Caco-2 (cell line): Measurements from ENCODE around the gene NEDD9. TPM values are rescaled to one million over a fixed set of nuclear protein-coding genes. Genes with fewer than 3 reads are reported as not detected.

Experiments
- BruUV-seq: library from RNA; stranded (reverse); fragments of 400-500 nt; replicated peaks from 2 replicates; lab custom pipeline; 2021; lab: Mats Ljungman, UMichigan
- CTCF ChIA-PET: fragments of 300-600 bp; sonication (Branson Sonifier 250); formaldehyde crosslinking; loops from one replicate; lab custom pipeline; 2022; ENCODE audit warnings: antibody characterized with exemption; lab: Charles Lee
- POLR2A ChIA-PET: fragments of 300-600 bp; sonication (Branson Sonifier 250); formaldehyde crosslinking; loops from one replicate; lab custom pipeline; 2022; ENCODE audit warnings: antibody characterized with exemption; lab: Charles Lee
- DNase-seq, 2 experiments: peaks; one replicate each; pipeline versions ENCODE4 v3.0.0 to v3.0.0-alpha.2; 2020 to 2022
- H3K27me3 ChIP-seq: replicated peaks from 2 replicates; pipeline ENCODE4 v1.6.0; 2011; ENCODE audit warnings: low read length; ENCODE audit not compliant: control insufficient read depth, insufficient read depth
- H3K36me3 ChIP-seq: 2 replicates; pipeline ENCODE4 v1.5.1; 2011; ENCODE audit warnings: low read length; ENCODE audit not compliant: control insufficient read depth, insufficient read depth
- H3K4me1 ChIP-seq: fragments of 250-450 bp; sonication (Bioruptor Pico); 2 replicates; pipeline ENCODE4 v1.5.1; 2020; ENCODE audit warnings: mild to moderate bottlenecking
- H3K4me3 ChIP-seq: 2 replicates; pipeline ENCODE4 v1.5.1; 2011; ENCODE audit warnings: low read depth, mild to moderate bottlenecking, control low read depth, low read length
- H3K9me3 ChIP-seq: fragments of 250-450 bp; sonication (Bioruptor Pico); 2 replicates; pipeline ENCODE4 v1.5.1; 2020; ENCODE audit warnings: mild to moderate bottlenecking, moderate library complexity
- H3K27ac Mint-ChIP-seq: one replicate; pipeline ENCODE4 v1.8.0; 2022; ENCODE audit warnings: mixed read lengths; ENCODE audit not compliant: unreplicated experiment
- H3K27me3 Mint-ChIP-seq: one replicate; pipeline ENCODE4 v1.8.0; 2022; ENCODE audit warnings: mixed read lengths; ENCODE audit not compliant: insufficient read depth, unreplicated experiment
- H3K36me3 Mint-ChIP-seq: one replicate; pipeline ENCODE4 v1.8.0; 2022; ENCODE audit warnings: mild to moderate bottlenecking, mixed read lengths; ENCODE audit not compliant: insufficient read depth, unreplicated experiment
- H3K4me1 Mint-ChIP-seq: one replicate; pipeline ENCODE4 v1.8.0; 2022; ENCODE audit warnings: low read depth, mixed read lengths; ENCODE audit not compliant: unreplicated experiment
- H3K4me3 Mint-ChIP-seq: one replicate; pipeline ENCODE4 v1.8.0; 2022; ENCODE audit warnings: mild to moderate bottlenecking, moderate library complexity, mixed read lengths; ENCODE audit not compliant: unreplicated experiment
- H3K9me3 Mint-ChIP-seq: one replicate; pipeline ENCODE4 v1.8.0; 2022; ENCODE audit warnings: mixed read lengths; ENCODE audit not compliant: unreplicated experiment
- CTCF ChIP-seq, 2 experiments: fragments of 200-600 bp in 1 of 2; IDR thresholded peaks; 1 replicate in 1 of 2; 2 replicates in 1 of 2; pipeline versions ENCODE4 v1.5.1 to v1.8.0; 2011 to 2022; ENCODE audit warnings: antibody characterized with exemption in 1 of 2, control low read depth in 1 of 2, inconsistent platforms in 1 of 2, low read depth in 1 of 2, low read length in 1 of 2, mild to moderate bottlenecking in 1 of 2, moderate library complexity in 1 of 2; ENCODE audit not compliant: insufficient read depth in 1 of 2, severe bottlenecking in 1 of 2, unreplicated experiment in 1 of 2
- intact Hi-C: fragments of 100-400 bp; cut with micrococcal nuclease; formaldehyde crosslinking; loops from one replicate; pipeline ENCODE4 v1.10.0; 2022; ENCODE audit not compliant: unreplicated experiment
- total RNA-seq: library from RNA; stranded (reverse); gene quantifications from 2 replicates; pipeline ENCODE4 v1.2.3, GENCODE V29; 2022

The NEDD9 gene
- total RNA-seq, 1 experiment from 2014 or later, result 36.2 TPM

- no peaks in the 10 kb centered on the region for H3K36me3 Mint-ChIP-seq
- no peak overlapping the region for H3K27ac Mint-ChIP-seq
- intact Hi-C loops, result no loop called here
- no peaks in the 10 kb centered on the region for H3K9me3 Mint-ChIP-seq
- ChIA-PET CTCF (no interaction called here), POLR2A (no interaction called here)
- no peak overlapping the region for H3K4me3 Mint-ChIP-seq
- H3K4me1 ChIP-seq, result peaks cover 43% of the 10 kb centered on the region
- peaks cover 10% of the 10 kb centered on the region for H3K4me1 Mint-ChIP-seq
- no peak overlapping the region for H3K4me3 ChIP-seq
- DNase-seq, result no peak
- no TSS peak for BruUV-seq
- H3K27me3 Mint-ChIP-seq, result no peaks in the 10 kb centered on the region
- H3K27me3 ChIP-seq, result no peaks in the 10 kb centered on the region
- H3K9me3 ChIP-seq, result no peaks in the 10 kb centered on the region
- no peak for TF ChIP-seq CTCF (IDR thresholded peaks at IDR 0.05; ENCODE audit: insufficient read depth in 1 of 2, low read depth in 1 of 2, low read length in 1 of 2, severe bottlenecking in 1 of 2, unreplicated experiment in 1 of 2)
- H3K36me3 ChIP-seq, result no peaks in the 10 kb centered on the region
Measured at GRCh38 chr6:11265932-11266331, 33.5 kb upstream of the NEDD9 start.

GRCh38 chr6:11264100-11264499 is 31.6 kb upstream of the NEDD9 start:
- no peak for DNase-seq
- H3K9me3 Mint-ChIP-seq, result no peaks in the 10 kb centered on the region
- Histone ChIP-seq H3K36me3 (no peaks in the 10 kb centered on the region), H3K4me3 (no peak overlapping the region), H3K4me1 (peaks cover 30% of the 10 kb centered on the region), H3K27me3 (no peaks in the 10 kb centered on the region), H3K9me3 (no peaks in the 10 kb centered on the region)
- H3K4me3 Mint-ChIP-seq, result no peak overlapping the region
- BruUV-seq, result no TSS peak
- no peaks in the 10 kb centered on the region for H3K27me3 Mint-ChIP-seq
- no peaks in the 10 kb centered on the region for H3K4me1 Mint-ChIP-seq
- POLR2A ChIA-PET, result interaction anchor here (0.6 to 1.4 kb wide), 2 partner anchors 31 to 47 kb away, joined by 3 read pairs; partner anchors contain the start of gene NEDD9
- H3K36me3 Mint-ChIP-seq, result no peaks in the 10 kb centered on the region
- no peak for TF ChIP-seq CTCF (IDR thresholded peaks at IDR 0.05; ENCODE audit: insufficient read depth in 1 of 2, low read depth in 1 of 2, low read length in 1 of 2, severe bottlenecking in 1 of 2, unreplicated experiment in 1 of 2)
- no peak overlapping the region for H3K27ac Mint-ChIP-seq
- CTCF ChIA-PET, result interaction anchor here (0.6 kb wide), 1 partner anchor 79 kb away, joined by 3 read pairs; no protein-coding TSS in a partner anchor
- intact Hi-C loops, result no loop called here

- Mint-ChIP-seq H3K4me3 (peak overlapping the region; percentile 35), H3K27ac (peak overlapping the region; percentile 85), H3K36me3 (no peaks in the 10 kb centered on the region), H3K27me3 (no peaks in the 10 kb centered on the region), H3K4me1 (peaks cover 7% of the 10 kb centered on the region), H3K9me3 (no peaks in the 10 kb centered on the region)
- Histone ChIP-seq H3K4me1 (peaks cover 35% of the 10 kb centered on the region), H3K36me3 (no peaks in the 10 kb centered on the region), H3K27me3 (no peaks in the 10 kb centered on the region), H3K9me3 (no peaks in the 10 kb centered on the region), H3K4me3 (no peak overlapping the region)
- no TSS peak for BruUV-seq
- ChIA-PET CTCF (interaction anchor here (0.6 kb wide), 1 partner anchor 80 kb away, joined by 3 read pairs; no protein-coding TSS in a partner anchor), POLR2A (interaction anchor here (0.6 to 1.4 kb wide), 2 partner anchors 31 to 46 kb away, joined by 3 read pairs; partner anchors contain the start of gene NEDD9)
- intact Hi-C loops, result no loop called here
- TF ChIP-seq CTCF (IDR thresholded peaks at IDR 0.05; ENCODE audit: insufficient read depth in 1 of 2, low read depth in 1 of 2, low read length in 1 of 2, severe bottlenecking in 1 of 2, unreplicated experiment in 1 of 2), result no peak
- peak; percentile 73 to 83 for DNase-seq
Measured at GRCh38 chr6:11263291-11263775, 30.9 kb upstream of the NEDD9 start.
